HTR-8/SVneo (cell line): Measurements from ENCODE around the gene PLEKHA6.
A peak's percentile ranks its signal among the peaks of the same experiment; 100 is the strongest.
"Not testable (repeated sequence)": the region's sequence is repeated elsewhere in the genome, so short reads cannot be mapped to it uniquely, and the experiment has no call there.

Experiments used
- DNase-seq: peaks from one replicate; pipeline ENCODE4 v3.0.0; 2011; ENCODE audit warnings: low spot score, mixed read lengths; ENCODE audit not compliant: insufficient read length
- FAIRE-seq: peaks from 2 replicates; lab custom pipeline; 2011; peaks lifted over from hg19 to GRCh38; lab: Jason Lieb, UNC

PLEKHA6 gene

GRCh38 chr1:204251926-204252689, 107.6 kb downstream of the PLEKHA6 start:
- FAIRE-seq (no peak), DNase-seq (no peak)

GRCh38 chr1:204251286-204251685, 108.4 kb downstream of the PLEKHA6 start:
- DNase-seq = no peak
- FAIRE-seq = no peak

GRCh38 chr1:204250428-204251030, 109.2 kb downstream of the PLEKHA6 start:
- no peak for FAIRE-seq
- no peak for DNase-seq

- DNase-seq = no peak
- no peak for FAIRE-seq
Observed at GRCh38 chr1:204249736-204250427, 109.8 kb downstream of the PLEKHA6 start.

- no peak for FAIRE-seq
Observed at GRCh38 chr1:204248954-204249353, 110.8 kb downstream of the PLEKHA6 start.

GRCh38 chr1:204246876-204247275, 112.9 kb downstream of the PLEKHA6 start:
- FAIRE-seq (no peak), DNase-seq (no peak)

More at GRCh38 chr1:204248954-204249353, 110.8 kb downstream of the PLEKHA6 start:
- DNase-seq = no peak

GRCh38 chr1:204242920-204243319, 116.8 kb downstream of the PLEKHA6 start:
- DNase-seq (no peak), FAIRE-seq (no peak)

GRCh38 chr1:204241914-204242313, 117.8 kb downstream of the PLEKHA6 start:
- FAIRE-seq = no peak
- DNase-seq = no peak

GRCh38 chr1:204241050-204241449, 118.7 kb downstream of the PLEKHA6 start:
- no peak for DNase-seq
- no peak for FAIRE-seq

- no peak for FAIRE-seq
- DNase-seq = no peak
Observed at GRCh38 chr1:204240233-204240632, 119.5 kb downstream of the PLEKHA6 start.

GRCh38 chr1:204239401-204239800, 120.3 kb downstream of the PLEKHA6 start:
- not testable (repeated sequence) for DNase-seq, FAIRE-seq

- not testable (repeated sequence) for FAIRE-seq, DNase-seq
Observed at GRCh38 chr1:204238520-204238919, 121.2 kb downstream of the PLEKHA6 start.

GRCh38 chr1:204237515-204237914, 122.2 kb downstream of the PLEKHA6 start:
- FAIRE-seq, DNase-seq: not testable (repeated sequence)

- FAIRE-seq (no peak), DNase-seq (no peak)
Observed at GRCh38 chr1:204232526-204232925, 127.2 kb downstream of the PLEKHA6 start.

- FAIRE-seq = no peak
- DNase-seq = no peak
Observed at GRCh38 chr1:204230211-204230610, 129.5 kb downstream of the PLEKHA6 start.

GRCh38 chr1:204228896-204229295, 130.8 kb downstream of the PLEKHA6 start:
- DNase-seq = no peak
- no peak for FAIRE-seq

- DNase-seq (no peak), FAIRE-seq (no peak)
Observed at GRCh38 chr1:204227996-204228785, 131.5 kb downstream of the PLEKHA6 start.

GRCh38 chr1:204227351-204227750, 132.4 kb downstream of the PLEKHA6 start:
- FAIRE-seq = no peak

GRCh38 chr1:204225841-204226735, 133.6 kb downstream of the PLEKHA6 start:
- peak; percentile 46 for FAIRE-seq
- no peak for DNase-seq

More at GRCh38 chr1:204227351-204227750, 132.4 kb downstream of the PLEKHA6 start:
- DNase-seq = no peak
